HG03342 (cell line): Measurements from ENCODE around the gene DUSP28.
"Not testable (repeated sequence)": the region's sequence is repeated elsewhere in the genome, so short reads cannot be mapped to it uniquely, and the experiment has no call there.

Source experiments
- ATAC-seq: cut with Tn5 transposase; IDR thresholded peaks from one replicate; pipeline ENCODE4 v1.9.1; 2021; ENCODE audit warnings: mild to moderate bottlenecking, moderate library complexity; ENCODE audit not compliant: unreplicated experiment

The DUSP28 gene

DNA sequence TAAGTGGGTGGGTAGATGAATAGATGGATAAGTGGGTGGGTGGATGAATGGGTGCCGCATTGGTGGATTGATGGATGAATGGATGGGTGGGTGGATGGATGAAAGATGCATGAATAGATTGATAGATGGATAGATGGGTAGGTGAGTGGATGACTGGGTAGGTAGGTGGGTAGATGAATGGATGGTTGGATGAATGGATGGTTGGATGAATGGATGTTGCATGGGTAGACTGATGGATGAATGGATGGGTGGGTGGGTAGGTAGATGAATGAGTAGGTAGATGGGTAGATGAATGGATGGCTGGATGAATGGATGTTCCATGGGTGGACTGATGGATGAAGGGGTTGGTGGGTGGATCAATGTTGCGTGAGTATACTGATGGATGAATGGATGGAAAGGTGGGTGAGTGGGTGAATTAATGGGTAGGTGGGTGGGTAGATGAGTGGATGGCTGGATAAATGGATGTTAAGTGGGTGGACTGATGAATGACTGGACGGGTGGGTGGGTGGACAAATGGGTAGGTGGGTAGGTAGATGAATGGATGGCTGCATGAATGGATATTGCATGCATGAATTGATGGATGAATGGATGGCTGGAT, 32.9 kb upstream of the DUSP28 start:
- ATAC-seq, result no peak

DNA sequence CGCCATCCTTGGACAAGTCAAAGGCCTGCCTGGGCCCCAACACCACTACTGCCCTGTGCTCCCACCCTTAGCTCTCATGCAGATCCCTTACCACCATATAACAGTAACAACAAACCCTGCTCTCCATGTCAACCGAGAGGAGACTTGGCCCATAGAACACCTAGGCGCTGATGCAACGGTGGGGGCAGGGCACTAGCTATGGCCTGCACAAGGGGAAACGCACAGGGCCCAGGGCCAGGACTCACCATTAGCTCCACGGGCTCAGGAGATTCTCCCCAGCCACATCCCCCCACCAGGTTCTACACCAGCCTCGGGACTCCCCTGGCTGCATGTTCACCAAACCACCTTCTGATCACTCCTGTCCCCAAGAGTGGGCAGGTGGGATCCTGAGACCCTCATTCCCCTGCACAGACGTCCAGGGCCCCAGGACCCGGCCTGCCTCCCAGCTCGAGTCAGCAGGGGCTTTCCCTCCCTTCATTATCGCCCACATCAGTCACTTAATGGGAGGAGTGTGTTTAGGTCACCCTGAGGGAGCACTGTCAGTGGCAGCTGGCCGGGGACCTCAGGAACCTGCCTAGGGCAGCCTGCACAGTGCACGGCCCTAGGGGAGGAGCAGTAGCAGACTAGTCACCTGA, 31.6 kb upstream of the DUSP28 start:
- no peak for ATAC-seq

DNA sequence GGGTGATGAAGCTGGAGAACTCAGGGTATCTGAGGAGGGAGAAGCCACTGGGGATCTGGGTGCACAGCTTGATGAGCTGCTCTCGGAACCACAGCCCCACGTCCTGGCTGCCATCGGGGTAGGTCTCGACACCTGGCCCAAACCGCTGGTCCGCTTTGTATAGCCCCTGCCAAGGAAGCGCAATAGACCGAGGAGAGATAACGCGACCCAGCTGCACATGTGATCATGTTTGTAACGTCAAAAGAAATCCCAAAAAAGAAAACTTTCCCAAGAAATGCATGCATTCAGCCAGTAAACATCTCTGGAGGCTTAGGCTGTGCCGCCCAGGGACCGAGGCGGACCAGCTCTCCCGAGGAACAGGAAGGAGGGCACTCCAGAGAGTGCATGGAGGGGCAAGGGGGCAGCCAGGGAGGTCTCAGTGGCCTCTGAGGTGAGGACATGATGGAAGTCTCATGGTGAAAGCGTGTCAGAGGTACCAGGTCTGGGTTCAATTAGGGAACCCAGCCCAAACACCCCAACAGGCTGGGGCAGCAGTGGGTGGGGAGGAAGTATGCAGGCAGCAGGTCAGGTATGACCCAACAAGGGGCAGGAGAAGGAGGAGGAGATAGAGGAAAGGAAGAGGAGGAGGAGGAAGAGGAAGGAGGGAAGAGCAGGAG, 30.7 kb upstream of the DUSP28 start:
- no peak for ATAC-seq

DNA sequence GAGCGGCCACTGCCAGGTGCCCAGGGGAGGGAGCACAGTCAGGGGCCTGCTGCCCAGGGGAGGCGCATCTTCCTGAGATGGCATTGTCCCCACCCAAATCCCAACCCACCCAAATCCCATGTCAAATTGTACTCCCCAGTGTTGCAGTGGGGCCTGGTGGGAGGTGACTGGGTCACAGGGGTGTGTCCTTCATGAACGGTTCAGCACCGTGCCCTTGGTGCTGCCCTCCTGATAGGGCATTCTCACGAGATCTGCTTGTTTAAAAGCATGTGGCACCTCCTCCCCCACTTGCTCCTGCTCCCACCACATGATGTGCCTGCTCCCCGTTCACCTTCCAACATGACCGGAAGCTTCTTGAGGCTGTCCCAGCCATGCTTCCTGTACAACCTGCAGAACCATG, 30.0 kb upstream of the DUSP28 start:
- ATAC-seq, result no peak

DNA sequence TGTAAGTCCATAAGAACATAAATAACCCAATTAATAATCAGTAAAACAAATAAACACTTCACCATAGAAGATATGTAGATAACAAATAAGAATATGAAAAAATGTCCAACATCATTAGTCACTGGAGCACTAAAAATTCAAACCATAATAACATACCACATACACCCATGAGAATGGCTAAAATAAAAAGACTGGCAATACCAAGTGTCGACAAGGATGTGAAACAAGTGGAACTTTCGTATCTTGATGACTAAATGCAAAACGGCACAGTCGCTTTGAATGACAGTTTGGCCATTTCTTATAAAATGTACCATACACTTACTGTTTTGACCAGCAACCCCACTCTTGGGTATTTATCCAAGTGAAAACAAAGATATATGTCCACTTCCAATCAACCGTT, 29.1 kb upstream of the DUSP28 start:
- no peak for ATAC-seq

DNA sequence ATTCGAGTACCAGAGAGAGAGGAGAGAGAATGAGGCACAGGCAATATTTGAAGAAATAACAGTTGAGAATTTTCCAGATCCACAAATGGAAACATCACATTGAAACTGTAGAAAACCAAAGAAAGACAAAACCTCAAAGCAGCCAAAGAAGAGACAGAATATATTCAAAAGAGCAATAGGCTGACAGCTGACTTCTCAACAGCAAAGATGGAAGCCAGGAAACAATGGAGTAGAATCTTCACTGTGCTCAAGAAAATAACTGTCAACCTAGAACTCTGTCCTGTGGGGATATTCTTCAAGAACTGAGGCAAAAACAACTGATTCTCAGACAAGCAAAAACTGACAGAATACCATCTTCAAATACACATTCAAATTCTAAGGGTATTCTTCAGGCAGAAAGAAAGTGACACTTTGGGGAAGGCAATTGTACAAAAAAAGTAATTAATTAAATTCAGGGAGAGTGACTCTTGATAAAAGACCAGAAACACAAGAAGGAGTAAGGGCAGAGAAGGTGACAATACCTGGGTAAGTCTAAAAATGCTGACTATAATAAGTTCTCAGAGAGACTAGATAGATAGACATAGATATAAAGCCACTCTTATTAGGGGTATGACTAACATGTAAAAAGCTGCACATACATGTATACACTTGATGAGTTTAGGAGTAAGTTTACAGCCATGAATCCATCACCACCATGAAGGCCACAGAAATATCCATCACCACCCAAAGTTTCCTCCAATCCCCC, 28.0 kb upstream of the DUSP28 start:
- no peak for ATAC-seq

DNA sequence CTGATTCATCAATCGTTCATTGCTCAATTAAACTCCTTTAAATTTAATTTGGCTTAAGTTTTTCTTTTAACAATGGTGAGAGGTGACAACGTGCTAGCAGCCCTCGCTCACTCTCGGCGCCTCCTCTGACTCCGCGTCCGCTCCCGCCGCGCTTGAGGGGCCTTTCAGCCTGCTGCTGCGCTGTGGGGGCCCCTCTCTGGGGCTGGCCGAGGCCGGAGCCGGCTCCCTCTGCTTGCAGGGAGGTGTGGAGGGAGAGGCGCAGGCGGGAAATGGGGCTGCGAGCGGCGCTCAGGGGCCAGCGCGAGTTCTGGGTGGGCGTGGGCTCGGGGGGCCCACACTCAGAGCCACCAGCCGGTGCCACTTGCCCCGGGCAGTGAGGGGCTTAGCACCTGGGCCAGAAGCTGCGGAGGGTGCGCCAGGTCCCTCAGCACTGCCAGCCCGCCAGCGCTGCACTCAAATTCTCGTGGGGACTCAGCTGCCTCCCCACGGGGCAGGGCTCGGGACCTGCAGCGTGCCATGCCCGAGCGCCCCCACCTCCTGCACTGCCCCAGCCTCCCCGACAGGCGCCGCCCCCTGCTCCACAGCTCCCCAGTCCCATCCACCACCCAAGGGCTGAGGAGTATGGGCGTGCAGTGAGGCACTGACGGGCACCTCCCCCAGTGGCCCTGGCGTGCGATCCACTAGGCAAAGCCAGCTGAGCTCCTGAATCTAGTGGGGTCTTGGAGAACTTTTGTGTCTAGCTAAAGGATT, 22.0 kb upstream of the DUSP28 start:
- ATAC-seq, result no peak

DNA sequence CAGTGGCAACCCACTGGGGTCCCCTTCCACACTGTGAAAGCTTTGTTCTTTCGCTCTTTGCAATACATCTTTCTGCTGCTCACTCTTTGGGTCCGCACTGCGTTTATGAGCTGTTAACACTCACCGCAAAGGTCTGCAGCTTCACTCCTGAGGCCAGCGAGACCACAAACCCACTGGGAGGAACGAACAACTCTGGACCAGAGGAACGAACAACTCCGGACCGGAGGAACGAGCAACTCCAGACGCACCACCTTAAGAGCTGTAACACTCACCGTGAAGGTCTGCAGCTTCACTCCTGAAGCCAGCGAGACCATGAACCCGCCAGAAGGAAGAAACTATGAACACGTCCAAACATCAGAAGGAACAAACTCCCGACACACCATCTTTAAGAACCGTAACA, 21.1 kb upstream of the DUSP28 start:
- ATAC-seq, result not testable (repeated sequence)

DNA sequence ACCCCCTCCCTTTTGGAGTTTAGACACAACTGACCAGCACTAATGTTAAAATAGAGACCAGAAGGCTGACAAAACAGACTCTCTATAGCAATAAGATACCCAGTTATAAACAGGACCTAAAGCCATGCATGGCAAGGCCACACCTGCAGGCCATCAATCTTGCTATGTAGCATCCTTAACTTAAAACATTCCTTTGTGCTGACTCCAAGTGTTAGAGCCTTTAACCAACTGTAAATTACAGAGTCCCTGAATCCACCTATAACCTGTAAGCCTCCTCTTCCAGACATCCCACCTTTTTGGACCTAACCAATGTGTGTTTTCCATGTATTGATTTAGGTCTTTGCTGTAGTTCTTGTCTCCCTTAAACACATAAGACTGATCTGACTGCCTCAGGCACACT, 20.3 kb upstream of the DUSP28 start:
- no peak for ATAC-seq

DNA sequence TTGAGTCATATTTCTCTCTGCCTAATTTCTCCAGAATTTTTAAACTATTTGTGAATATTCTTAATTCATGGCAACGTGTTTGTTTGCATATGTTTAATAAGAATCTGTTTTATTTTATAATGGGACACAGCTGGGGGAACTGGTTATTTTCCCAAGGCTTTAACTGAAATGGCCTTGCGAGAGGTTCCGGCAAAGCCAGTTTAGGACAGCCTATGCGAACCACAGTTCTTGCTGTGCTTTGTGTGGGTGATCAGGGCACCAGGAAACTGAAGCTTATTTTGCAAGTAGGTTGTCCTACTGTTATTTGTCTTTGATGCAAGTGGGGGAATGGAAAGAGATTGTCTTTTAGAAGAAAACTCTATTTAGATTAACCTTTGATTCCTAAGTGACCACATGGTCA, 8.9 kb upstream of the DUSP28 start:
- no peak for ATAC-seq

DNA sequence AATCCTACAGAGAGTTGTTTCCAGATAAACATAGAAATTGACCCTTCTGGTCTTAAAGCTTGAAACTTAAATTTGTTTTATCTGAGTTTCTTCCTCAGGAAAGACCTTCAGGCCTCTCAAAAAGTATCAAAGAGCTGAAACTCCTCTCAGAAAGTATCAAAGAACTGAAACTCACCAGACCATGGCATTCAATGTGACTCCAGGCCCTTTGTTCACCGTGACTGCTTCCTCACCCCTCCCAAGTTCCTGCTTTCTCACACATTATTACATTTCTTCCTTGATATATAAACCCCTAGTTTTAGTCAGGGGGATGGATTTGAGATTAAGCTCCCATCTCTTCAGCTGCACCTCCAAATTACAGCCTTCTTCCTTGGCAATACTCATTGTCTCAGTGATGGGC, 8.3 kb upstream of the DUSP28 start:
- ATAC-seq, result no peak

DNA sequence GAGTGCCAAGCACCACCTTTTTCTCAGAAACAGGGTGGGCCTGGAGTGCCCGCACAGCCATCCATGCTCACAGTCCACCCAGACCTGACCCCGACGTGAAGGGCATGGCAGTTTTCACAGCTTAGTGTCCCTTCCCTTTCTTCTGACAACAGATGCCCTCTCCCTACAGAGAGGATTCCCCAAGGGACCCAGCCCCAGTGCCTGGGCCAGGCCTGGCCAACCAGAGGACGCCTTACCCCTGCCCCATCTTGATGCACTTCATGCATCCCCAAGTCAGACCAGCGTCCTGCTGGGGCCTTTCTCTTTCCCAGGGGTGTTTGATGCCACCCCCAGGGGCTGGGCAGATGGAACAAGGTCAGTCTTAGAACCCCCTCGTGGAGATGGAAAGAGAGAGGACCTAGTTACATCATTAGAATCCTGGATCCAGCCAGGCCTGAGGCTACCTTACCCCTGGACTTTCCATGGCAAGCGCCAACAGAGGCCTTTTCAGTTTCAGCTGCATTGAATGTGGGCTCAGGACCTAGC, 6.1 kb upstream of the DUSP28 start:
- no peak for ATAC-seq

DNA sequence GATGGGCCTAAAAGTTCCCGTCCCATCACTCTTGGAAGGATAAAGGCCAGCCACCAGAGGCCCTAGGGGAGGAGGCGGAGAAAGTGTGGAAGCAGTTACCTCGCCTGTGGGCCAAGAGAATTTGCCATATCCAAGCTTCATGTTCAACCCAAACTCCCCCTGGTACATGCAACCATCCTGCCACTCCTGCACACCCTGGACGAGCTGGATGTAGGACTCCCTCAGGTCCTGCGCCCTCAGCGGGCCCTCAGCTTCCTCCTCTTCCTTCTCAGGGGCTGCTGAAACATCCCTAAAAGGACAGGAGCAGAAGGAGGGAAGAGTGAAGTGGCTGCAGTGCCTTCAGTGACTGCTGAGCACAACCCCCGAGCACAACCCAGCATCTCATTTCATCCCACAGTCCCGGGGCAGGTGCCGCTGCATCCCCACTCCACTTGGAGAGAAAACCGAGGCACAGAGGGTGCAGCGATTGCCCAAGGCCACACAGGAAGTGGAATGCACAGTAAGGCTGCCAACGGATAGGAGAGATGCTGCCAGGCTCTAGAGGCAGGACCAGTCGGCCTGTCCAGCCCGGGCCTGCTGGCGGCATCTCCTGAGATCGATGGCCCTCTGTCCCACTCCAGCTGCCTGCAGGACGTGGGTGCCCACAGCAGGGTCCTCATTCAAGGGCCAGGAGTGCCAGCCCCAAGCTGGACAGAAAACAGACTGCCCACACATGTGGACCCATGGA, 5.2 kb upstream of the DUSP28 start:
- ATAC-seq, result no peak

DNA sequence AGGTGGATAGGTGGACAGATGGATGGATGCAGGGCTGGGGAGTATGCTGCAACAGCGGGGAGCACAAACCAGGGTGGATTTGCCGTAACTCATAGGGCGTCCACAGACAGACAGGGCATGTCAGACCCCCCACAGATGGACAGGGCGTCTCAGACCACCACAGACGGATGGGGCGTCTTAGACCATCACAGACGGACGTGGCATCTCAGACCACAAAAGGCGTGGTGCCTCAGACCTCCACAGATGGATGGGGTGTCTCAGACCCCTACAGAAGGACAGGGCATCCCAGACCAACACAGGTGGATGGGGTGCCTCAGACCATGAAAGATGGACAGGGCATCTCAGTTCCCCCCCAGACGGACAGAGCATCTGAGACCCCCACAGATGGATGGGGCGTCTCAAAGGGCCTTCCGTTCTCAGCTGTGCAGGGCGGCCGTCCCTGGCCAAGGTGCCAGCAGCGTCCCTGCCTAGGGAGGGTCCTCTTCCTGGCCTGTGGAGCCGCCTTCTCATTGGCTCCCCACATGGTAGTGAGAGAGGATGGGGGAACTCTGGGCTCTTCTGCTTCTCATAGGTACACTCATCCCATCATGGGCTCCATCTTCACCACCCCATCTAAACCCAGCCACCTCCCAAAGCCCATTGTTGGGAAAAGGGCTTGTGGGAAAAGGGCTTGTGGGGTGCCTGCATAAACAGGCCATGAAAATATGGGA, 4.5 kb upstream of the DUSP28 start:
- ATAC-seq, result no peak

DNA sequence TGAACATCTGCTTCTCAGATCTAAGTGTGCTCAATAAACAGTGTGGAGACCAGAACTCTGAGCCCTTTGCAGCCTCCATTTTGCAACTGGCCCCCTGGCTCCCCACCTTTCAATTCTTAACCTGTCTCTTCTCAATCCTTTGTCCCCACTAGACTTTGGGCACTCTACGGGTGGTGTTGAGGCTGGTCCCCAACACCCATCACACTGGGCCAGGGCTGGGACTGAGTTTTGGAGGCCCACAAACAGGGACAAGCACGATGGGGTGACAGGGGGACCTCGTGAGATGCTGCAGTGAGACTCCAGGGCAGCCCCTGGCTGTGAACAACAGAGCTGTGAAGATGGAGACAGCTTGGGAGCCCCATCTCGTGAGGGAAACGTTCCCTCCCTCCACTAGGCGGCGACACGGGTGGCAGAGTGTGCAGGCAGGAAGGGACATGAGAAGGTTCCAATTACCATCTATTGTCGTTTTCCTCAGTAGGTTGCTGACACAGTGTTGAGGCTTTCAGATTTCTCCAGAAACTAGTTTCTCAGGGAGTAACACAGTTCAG, 3.5 kb upstream of the DUSP28 start:
- no peak for ATAC-seq

DNA sequence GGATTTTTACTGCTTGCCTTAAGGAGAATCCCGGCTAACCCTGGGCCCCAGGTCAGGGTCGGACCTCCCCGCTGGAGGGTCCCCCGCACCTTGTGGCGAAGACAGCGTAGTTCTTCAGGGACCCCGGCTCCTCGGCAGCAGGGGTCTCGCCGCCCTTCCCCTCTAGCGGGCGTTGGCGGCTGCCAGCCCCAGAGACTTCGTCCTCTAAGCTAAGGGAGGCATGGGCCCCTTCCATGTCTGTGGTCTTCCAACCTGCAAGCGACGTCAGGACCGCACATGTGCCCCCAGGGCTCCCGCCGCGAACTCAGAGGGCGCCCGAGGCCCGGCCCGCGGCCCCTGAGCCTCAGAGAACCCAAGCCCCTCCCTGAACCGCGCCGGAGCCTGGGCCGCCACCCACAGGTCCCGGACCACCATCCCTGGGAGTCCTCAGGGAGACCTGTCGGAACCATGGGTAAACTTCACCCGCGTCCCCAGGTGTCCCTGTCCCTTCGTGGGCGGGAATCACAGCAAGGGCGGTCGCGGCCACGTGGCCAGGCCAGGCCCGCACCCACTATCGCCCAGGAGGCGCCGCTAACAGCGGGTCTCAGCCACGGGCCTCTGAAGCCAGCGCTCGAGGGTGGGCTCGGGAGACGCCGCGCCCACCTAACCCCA, 2.9 kb upstream of the DUSP28 start:
- ATAC-seq, result no peak

DNA sequence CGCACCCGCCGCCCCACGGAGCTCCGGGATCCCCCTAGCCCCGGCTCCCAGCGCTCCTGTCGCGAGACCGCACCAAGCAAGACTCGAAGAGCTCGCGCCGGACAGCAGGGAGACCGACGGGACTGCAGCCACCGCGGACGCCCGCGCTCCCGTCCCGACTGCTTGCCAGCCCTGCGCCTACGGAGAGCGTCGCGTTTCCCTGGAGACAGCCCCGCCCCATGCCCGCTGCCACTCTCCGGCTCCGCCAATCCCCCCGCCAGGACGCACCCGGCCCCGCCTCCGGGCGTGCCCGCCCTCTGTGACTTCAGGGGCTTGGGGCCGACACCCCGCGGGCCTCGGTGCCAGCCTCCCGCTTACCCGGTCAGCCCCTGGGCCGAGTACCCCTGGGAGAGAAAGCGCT, 2.3 kb upstream of the DUSP28 start, which contains the start of gene ANKMY1:
TSS of gene ANKMY1 (minus strand) at position 181 of the 400 bp plus-strand sequence. CDS start 653 bp downstream, outside the sequence.
- ATAC-seq, result no peak

DNA sequence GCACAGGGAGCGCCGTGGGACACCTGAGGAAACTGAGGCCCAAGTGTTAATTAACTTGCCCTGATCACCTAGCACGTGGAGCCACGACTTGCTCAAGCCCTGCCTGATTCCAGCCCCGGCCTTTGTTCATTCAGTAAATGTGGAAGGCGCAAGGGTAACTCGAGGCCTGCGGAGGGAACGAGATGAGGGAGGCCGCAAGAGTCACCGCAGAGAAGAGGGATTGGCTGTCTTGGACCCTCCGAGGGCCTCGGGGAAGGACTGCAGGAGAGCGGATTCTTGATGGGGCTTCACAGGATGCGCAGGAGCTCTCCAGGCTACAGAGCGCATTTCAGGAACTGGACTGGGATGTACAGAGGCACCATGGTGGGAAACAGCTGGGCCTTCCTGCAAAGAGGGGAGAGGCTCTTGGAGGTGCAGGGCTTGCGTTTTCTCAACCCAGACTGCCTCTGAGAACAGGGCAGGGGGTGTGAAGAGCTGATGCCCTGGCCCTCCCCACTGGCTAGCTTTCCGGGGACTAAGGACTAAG, 1.9 kb upstream of the DUSP28 start:
- ATAC-seq, result no peak
